Stomach (tissue), 9 donors: ENCODE data around the gene CXXC1. TPM values are rescaled to one million over a fixed set of nuclear protein-coding genes. Genes with fewer than 3 reads are reported as not detected.

Experiments
- DNase-seq, 2 donors: peaks; one replicate each; pipeline versions ENCODE4 v3.0.0 to v3.0.0-alpha.2; 2013 to 2019
- H3K27ac ChIP-seq, 5 donors: fragments of 200-600 bp in 4 of 5; sonication (generic) in 4 of 5; one replicate each; pipeline ENCODE4 v1.5.1; 2013 to 2019; ENCODE audit warnings: mild to moderate bottlenecking in 1 of 5, moderate library complexity in 1 of 5
- H3K27me3 ChIP-seq, 3 donors: fragments of 200-600 bp; sonication (generic); one replicate each; pipeline ENCODE4 v1.5.1; 2017 to 2019; ENCODE audit warnings: mixed run types in 1 of 3
- H3K36me3 ChIP-seq, 4 donors: fragments of 200-600 bp; sonication (generic); 1 replicate in 3 of 4; 2 replicates in 1 of 4; pipeline ENCODE4 v1.5.1; 2016 to 2019
- H3K4me1 ChIP-seq, 4 donors: fragments of 200-600 bp; sonication (generic); one replicate each; pipeline ENCODE4 v1.5.1; 2016 to 2019
- H3K4me3 ChIP-seq, 4 donors: fragments of 200-600 bp; sonication (generic) in 3 of 4; one replicate each; pipeline ENCODE4 v1.5.1; 2016 to 2019; ENCODE audit warnings: mild to moderate bottlenecking in 1 of 4
- H3K9me3 ChIP-seq, 4 donors: fragments of 200-600 bp; sonication (generic); one replicate each; pipeline ENCODE4 v1.5.1; 2016 to 2019
- EP300 ChIP-seq: sonication (generic); formaldehyde crosslinking; IDR thresholded peaks from one replicate; pipeline ENCODE4 v1.6.1; 2017; ENCODE audit warnings: antibody characterized with exemption
- POLR2A ChIP-seq, 4 donors: fragments of 450-650 bp; IDR thresholded peaks; one replicate each; pipeline ENCODE4 v1.6.1; 2016; ENCODE audit warnings: antibody characterized with exemption in 4 of 4, control low read depth in 2 of 4, mild to moderate bottlenecking in 1 of 4, moderate library complexity in 1 of 4
- POLR2AphosphoS5 ChIP-seq, 3 donors: sonication (generic); formaldehyde crosslinking; IDR thresholded peaks; one replicate each; pipeline ENCODE4 v1.6.1; 2016; ENCODE audit warnings: antibody characterized with exemption in 3 of 3
- WGBS, 5 donors: extraction: QIAGEN DNeasy Blood & Tissue Kit in 3 of 5; methylation state at CpG; one replicate each; pipeline versions ENCODE4 v1.1.5 to v1.1.7; 2013 to 2018; 5-methylcytosine and 5-hydroxymethylcytosine counted together
- intact Hi-C: fragments of 100-400 bp; cut with DNase I; formaldehyde crosslinking; loops from one replicate; pipeline ENCODE4 v1.15.1; 2023; ENCODE audit warnings: low total_unique reads
- polyA plus RNA-seq, 3 donors: library from polyadenylated mRNA; stranded (reverse); fragments of 200-250 nt; gene quantifications; one replicate each; pipeline ENCODE4 v1.2.3, GENCODE V29; 2013
- total RNA-seq, 5 donors: library from RNA; depleted of rRNA; stranded (reverse); fragments of >200 nt; gene quantifications; one replicate each; pipeline versions ENCODE4 v1.1.0 to v1.2.3, GENCODE V29; 2014 to 2016
- TF ChIP-seq, protein P1 (sequence below), 7 experiments: fragments of 450-650 bp in 4 of 7; fragments of 200-600 bp in 3 of 7; sonication (generic) in 3 of 7; IDR thresholded peaks; one replicate each; pipeline ENCODE4 v1.5.1; 2016 to 2019; ENCODE audit warnings: antibody characterized with exemption in 7 of 7, control low read depth in 2 of 7, mild to moderate bottlenecking in 1 of 7
- donor health status: healthy with polysubstance abuse.
- donor health status: Bipolar disorder and iron deficiency.
- donor health status: healthy.

Gene CXXC1
- total and polyA plus RNA-seq, 8 donors = 31.9 to 195 (median 72.8) TPM

DNA sequence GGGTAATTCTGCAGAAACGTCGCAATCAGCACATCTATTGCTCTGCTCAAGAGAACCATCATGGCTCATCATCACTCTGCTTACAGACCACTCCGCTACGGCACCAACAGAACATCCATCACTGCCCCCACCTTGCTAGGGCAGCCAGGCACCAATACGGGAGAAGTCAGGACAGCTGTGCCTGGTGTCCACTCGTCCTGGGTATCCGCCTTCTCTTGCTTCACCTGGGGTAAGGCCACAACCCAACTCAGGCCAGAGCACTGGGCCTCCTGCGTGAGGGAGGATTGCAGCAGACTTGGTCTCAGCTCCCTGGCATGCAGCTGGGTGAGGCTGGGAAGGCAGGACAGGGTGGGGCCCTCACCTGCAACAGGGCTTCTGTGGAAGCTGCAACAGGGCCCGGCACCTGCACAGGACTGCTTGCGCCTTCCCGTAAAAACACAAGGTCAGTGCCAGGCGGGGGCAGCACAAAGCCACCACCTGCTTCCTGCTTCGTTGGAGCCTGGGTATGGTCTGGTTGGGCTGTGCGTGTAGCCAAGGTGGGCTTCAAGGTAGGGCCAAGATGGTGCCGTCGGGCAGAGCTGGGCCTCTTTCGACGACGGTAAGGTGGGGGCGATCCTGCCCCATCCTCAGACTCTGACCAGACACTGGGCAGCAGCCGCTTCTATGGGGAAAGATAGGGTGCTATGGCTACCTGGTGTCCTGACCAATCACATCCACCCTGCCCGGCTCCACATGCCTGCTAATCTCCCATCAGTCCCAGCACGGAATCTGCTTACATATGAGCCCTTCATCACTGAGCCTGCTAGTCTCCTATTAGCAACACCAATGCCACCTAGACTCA is 14.1 kb downstream of the CXXC1 start:
- Histone ChIP-seq H3K27ac (no peak overlapping the region), H3K27me3 (no peaks in the 10 kb centered on the region), H3K36me3 (peaks cover 76 to 100% (median 95%) of the 10 kb centered on the region in 4 donors), H3K4me3 (no peak overlapping the region), H3K4me1 (peaks cover 0 to 14% (median 6%) of the 10 kb centered on the region in 4 donors), H3K9me3 (no peaks in the 10 kb centered on the region)
- intact Hi-C loops = no loop called here
- no peak for DNase-seq
- TF ChIP-seq POLR2A (IDR thresholded peaks at IDR 0.05) (no peak), POLR2AphosphoS5 (IDR thresholded peaks at IDR 0.05) (no peak), EP300 (no peak)
- TF ChIP-seq, protein P1, sequence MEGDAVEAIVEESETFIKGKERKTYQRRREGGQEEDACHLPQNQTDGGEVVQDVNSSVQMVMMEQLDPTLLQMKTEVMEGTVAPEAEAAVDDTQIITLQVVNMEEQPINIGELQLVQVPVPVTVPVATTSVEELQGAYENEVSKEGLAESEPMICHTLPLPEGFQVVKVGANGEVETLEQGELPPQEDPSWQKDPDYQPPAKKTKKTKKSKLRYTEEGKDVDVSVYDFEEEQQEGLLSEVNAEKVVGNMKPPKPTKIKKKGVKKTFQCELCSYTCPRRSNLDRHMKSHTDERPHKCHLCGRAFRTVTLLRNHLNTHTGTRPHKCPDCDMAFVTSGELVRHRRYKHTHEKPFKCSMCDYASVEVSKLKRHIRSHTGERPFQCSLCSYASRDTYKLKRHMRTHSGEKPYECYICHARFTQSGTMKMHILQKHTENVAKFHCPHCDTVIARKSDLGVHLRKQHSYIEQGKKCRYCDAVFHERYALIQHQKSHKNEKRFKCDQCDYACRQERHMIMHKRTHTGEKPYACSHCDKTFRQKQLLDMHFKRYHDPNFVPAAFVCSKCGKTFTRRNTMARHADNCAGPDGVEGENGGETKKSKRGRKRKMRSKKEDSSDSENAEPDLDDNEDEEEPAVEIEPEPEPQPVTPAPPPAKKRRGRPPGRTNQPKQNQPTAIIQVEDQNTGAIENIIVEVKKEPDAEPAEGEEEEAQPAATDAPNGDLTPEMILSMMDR (IDR thresholded peaks at IDR 0.05) = no peak
- 90 to 94% (median 91%) methylated on average over 9 to 23 of the region's 23 CpGs for WGBS, 5 donors

DNA sequence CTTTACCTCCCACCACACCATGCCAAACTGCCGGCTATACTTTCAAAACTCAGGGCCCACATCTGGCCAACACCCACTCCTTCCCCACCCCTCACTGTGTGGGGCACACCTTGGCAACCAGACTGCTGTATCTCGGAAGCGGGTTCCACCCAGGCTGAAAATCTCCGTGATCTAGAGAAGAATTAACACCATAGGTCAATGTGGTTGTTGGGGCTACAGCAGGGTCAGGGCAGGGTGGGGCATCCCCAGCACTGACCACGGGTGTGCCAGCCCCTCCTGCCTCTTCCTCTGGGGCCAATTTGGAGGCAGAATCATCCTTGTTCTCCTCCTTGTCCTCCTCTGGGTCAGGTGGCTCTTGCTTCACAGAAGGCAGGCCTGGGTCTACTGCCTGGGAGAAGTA is 14.9 kb downstream of the CXXC1 start:
- Histone ChIP-seq H3K27ac (no peak overlapping the region), H3K27me3 (no peaks in the 10 kb centered on the region), H3K4me1 (peaks cover 0 to 12% (median 5%) of the 10 kb centered on the region in 4 donors), H3K4me3 (no peak overlapping the region), H3K9me3 (no peaks in the 10 kb centered on the region), H3K36me3 (peaks cover 70 to 91% (median 87%) of the 10 kb centered on the region in 4 donors)
- intact Hi-C loops = no loop called here
- 62 to 78% (median 67%) methylated on average over 4 to 5 of the region's 5 CpGs for WGBS, 5 donors
- TF ChIP-seq POLR2AphosphoS5 (IDR thresholded peaks at IDR 0.05) = no peak
- TF ChIP-seq, protein P1 (IDR thresholded peaks at IDR 0.05) = no peak
- TF ChIP-seq EP300 = no peak
- no peak for TF ChIP-seq POLR2A (IDR thresholded peaks at IDR 0.05)
- DNase-seq = no peak

DNA sequence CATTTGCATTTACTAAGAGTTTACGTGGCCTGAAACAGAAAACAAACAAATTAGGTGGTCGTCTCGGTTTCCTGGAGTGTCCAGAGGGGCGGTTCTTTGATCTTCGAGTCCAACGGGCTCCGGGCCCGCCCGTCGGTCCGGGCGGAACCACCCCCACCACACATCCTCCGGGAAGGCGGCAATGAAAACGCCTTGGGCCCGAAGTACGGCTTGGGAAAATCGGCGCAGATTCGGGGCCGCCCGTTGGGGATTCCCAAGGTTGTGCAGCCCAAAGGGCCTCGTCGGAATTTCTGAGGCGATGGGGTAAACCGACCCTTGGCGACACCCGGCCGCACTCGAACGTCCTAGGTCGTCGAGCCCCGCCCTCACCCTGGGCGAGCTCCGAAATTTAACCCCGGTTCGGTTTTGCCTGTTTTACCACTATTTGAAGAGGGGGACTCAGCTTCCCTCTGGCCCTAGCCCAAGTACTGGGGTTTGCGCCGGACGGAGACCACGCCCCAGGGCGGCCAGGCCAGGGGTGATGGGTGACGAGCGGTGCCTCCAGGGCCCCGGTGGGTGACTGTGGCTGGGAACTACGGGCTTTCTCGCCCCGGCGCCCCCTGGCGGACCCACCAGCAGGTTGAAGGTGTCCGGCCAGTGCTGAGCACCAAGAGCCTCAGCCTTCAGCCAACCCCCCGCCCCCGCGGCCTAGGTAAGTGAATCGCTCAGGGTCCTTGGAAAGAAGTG is 19.3 kb downstream of the CXXC1 start:
- no peaks in the 10 kb centered on the region for H3K27me3 ChIP-seq
- peaks cover 0 to 28% (median 23%) of the 10 kb centered on the region in 4 donors for H3K4me1 ChIP-seq
- peak; percentile 78 to 92 for DNase-seq
- peak overlapping the region; percentile 54 to 83 (median 77) for H3K27ac ChIP-seq
- no peaks in the 10 kb centered on the region for H3K9me3 ChIP-seq
- H3K36me3 ChIP-seq = peaks cover 28 to 47% (median 45%) of the 10 kb centered on the region in 4 donors
- 10 to 31% (median 17%) methylated on average over 42 to 56 of the region's 56 CpGs for WGBS, 5 donors
- TF ChIP-seq EP300 (no peak), POLR2AphosphoS5 (IDR thresholded peaks at IDR 0.05) (peak in 2 of 3 donors; percentile 29 to 53), POLR2A (IDR thresholded peaks at IDR 0.05) (no peak)
- TF ChIP-seq, protein P1 (IDR thresholded peaks at IDR 0.05) = peak in 4 of 7 experiments; percentile 44 to 67 (median 62)
- intact Hi-C loops = no loop called here
- H3K4me3 ChIP-seq = peak overlapping the region; percentile 45 to 48 (median 46)

DNA sequence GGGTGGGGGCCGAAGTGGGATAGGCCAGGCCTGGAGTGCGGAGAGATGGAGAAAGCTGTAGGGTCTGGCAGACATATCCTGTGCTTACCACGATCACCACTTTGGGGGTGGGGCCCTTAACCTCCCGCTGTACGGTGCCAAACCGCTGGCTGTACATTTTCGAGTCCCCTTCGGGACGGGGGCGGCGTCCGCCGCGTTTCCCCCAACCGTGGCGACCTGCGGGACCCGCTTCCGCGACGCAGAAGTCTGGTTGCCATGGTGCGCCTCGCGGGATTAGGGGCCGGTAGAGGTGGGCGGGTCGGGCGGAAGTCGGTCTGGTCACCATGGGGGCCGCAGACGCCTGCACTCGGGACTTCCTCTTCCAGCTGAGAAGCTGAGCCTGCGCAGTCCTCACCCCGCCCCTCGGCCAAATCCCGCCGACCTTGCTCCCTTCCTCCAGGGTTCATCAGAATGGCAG is 21.2 kb downstream of the CXXC1 start, which contains the start of gene CFAP53:
Gene CFAP53, minus strand, starts transcription at position 248 of the 457 bp plus-strand sequence. Its CDS starts 91 bp downstream, at position 157.
- TF ChIP-seq EP300 (no peak), POLR2A (IDR thresholded peaks at IDR 0.05) (no peak), POLR2AphosphoS5 (IDR thresholded peaks at IDR 0.05) (peak in 1 of 3 donors; percentile 76)
- TF ChIP-seq, protein P1 (IDR thresholded peaks at IDR 0.05) = no peak

More for the DNA sequence above, 21.2 kb downstream of the CXXC1 start, which contains the start of gene CFAP53:
- peak; percentile 89 to 97 for DNase-seq
- Histone ChIP-seq H3K36me3 (peaks cover 11 to 28% (median 26%) of the 10 kb centered on the region in 4 donors), H3K9me3 (no peaks in the 10 kb centered on the region), H3K4me1 (peaks cover 0 to 28% (median 23%) of the 10 kb centered on the region in 4 donors), H3K4me3 (peak within 1 kb of the TSS; percentile 58 to 86 (median 68)), H3K27me3 (no peaks in the 10 kb centered on the region), H3K27ac (peak within 1 kb of the TSS in 3 of 5 donors; percentile 41 to 83 (median 44))
- WGBS, 5 donors = 0% methylated on average over 17 to 37 of the region's 37 CpGs
- intact Hi-C loops = no loop called here
